Lung (tissue), 12 donors: ENCODE measurements around the gene SEZ6L. TPM values are rescaled to one million over a fixed set of nuclear protein-coding genes. Genes with fewer than 3 reads are reported as not detected.

Experiments used
- ATAC-seq: fragments of 200-7000 bp; cut with Tn5 transposase; one replicate; pipeline ENCODE4 v1.9.1; 2020; ENCODE audit warnings: moderate number of reproducible peaks; ENCODE audit not compliant: insufficient read depth, low FRiP score
- DNase-seq, 3 donors: peaks; one replicate each; pipeline ENCODE4 v3.0.0-alpha.2; 2013 to 2017
- H3K27ac ChIP-seq, 2 donors: one replicate each; pipeline ENCODE4 v1.5.1; 2013; ENCODE audit warnings: mild to moderate bottlenecking in 2 of 2, moderate library complexity in 2 of 2, control low read depth in 1 of 2, inconsistent platforms in 1 of 2, low read depth in 1 of 2, low read length in 1 of 2
- H3K27me3 ChIP-seq, 3 donors: one replicate each; pipeline ENCODE4 v1.5.1; 2013; ENCODE audit warnings: low read length in 2 of 3; ENCODE audit not compliant: control insufficient read depth in 3 of 3, insufficient read depth in 3 of 3
- H3K36me3 ChIP-seq, 4 donors: one replicate each; pipeline ENCODE4 v1.5.1; 2013; ENCODE audit warnings: low read length in 4 of 4, mild to moderate bottlenecking in 1 of 4, moderate library complexity in 1 of 4; ENCODE audit not compliant: control insufficient read depth in 4 of 4, insufficient read depth in 4 of 4
- H3K4me1 ChIP-seq, 5 donors: one replicate each; pipeline ENCODE4 v1.5.1; 2013; ENCODE audit warnings: low read length in 5 of 5, mild to moderate bottlenecking in 2 of 5, moderate library complexity in 1 of 5; ENCODE audit not compliant: control insufficient read depth in 5 of 5, insufficient read depth in 5 of 5
- H3K4me3 ChIP-seq: one replicate; pipeline ENCODE4 v1.5.1; 2013; ENCODE audit warnings: mild to moderate bottlenecking, control low read depth, moderate library complexity
- H3K9ac ChIP-seq, 2 donors: one replicate each; pipeline ENCODE4 v1.5.1; 2013; ENCODE audit warnings: low read length in 2 of 2, control low read depth in 1 of 2; ENCODE audit not compliant: insufficient read depth in 1 of 2
- H3K9me3 ChIP-seq, 4 donors: one replicate each; pipeline ENCODE4 v1.5.1; 2013; ENCODE audit warnings: low read length in 3 of 4, mild to moderate bottlenecking in 1 of 4, moderate library complexity in 1 of 4; ENCODE audit not compliant: control insufficient read depth in 4 of 4, insufficient read depth in 3 of 4
- WGBS, 2 donors: extraction: QIAGEN DNeasy Blood & Tissue Kit; methylation state at CpG; one replicate each; pipeline ENCODE4 v1.1.7; 2013; 5-methylcytosine and 5-hydroxymethylcytosine counted together
- polyA plus RNA-seq, 2 donors: library from polyadenylated mRNA; stranded (reverse); fragments of 200-250 nt; gene quantifications; one replicate each; pipeline ENCODE4 v1.2.1, GENCODE V29; 2013
- total RNA-seq, 2 donors: library from RNA; depleted of rRNA in 1 of 2; stranded (reverse); fragments of >200 nt in 1 of 2; gene quantifications; one replicate each; pipeline ENCODE4 v1.2.1, GENCODE V29; 2014 to 2021
- TF ChIP-seq, protein P1 (sequence below): IDR thresholded peaks from 2 replicates; pipeline ENCODE4 v1.5.1; 2012; ENCODE audit warnings: mild to moderate bottlenecking; ENCODE audit errors: control extremely low read depth, extremely low read depth
- donor health status: control.
- donor health status: control.
- donor health status: Bipolar disorder and iron deficiency.
- donor health status: healthy.
- donor health status: DM: yes; HTN: yes; CAD: no.

The SEZ6L gene
- total and polyA plus RNA-seq, 4 donors: 0.02 to 0.46 (median 0.08) TPM

DNA sequence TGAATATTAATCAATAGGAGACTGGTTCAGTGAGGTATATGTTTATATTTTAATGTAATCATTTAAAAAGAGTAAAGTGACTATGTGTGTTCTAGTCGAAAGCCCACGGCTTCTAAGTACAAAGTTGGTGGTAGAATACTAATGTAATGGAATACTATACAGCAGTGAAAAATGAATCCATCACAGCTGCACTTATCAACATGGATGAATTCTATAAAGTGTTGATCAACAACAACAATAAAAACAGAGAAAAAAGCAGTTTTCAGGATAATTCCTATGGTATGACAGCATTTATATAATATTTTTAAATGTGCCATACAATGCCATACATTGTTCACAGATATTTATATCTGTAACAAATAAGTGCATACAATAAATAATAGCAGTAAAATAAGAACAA lies 114.1 kb downstream of the SEZ6L start:
- Histone ChIP-seq H3K27ac (no peak overlapping the region), H3K36me3 (no peaks in the 10 kb centered on the region), H3K9ac (no peak overlapping the region), H3K4me3 (no peak overlapping the region), H3K9me3 (peaks cover 0 to 3% (median 0%) of the 10 kb centered on the region in 4 donors), H3K4me1 (no peaks in the 10 kb centered on the region), H3K27me3 (peaks cover 0 to 3% (median 0%) of the 10 kb centered on the region in 3 donors)
- DNase-seq: no peak
- TF ChIP-seq, protein P1, sequence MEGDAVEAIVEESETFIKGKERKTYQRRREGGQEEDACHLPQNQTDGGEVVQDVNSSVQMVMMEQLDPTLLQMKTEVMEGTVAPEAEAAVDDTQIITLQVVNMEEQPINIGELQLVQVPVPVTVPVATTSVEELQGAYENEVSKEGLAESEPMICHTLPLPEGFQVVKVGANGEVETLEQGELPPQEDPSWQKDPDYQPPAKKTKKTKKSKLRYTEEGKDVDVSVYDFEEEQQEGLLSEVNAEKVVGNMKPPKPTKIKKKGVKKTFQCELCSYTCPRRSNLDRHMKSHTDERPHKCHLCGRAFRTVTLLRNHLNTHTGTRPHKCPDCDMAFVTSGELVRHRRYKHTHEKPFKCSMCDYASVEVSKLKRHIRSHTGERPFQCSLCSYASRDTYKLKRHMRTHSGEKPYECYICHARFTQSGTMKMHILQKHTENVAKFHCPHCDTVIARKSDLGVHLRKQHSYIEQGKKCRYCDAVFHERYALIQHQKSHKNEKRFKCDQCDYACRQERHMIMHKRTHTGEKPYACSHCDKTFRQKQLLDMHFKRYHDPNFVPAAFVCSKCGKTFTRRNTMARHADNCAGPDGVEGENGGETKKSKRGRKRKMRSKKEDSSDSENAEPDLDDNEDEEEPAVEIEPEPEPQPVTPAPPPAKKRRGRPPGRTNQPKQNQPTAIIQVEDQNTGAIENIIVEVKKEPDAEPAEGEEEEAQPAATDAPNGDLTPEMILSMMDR: no peak
- 94 to 97% methylated on average over 2 of the region's 2 CpGs for WGBS, 2 donors
- ATAC-seq: no peak

DNA sequence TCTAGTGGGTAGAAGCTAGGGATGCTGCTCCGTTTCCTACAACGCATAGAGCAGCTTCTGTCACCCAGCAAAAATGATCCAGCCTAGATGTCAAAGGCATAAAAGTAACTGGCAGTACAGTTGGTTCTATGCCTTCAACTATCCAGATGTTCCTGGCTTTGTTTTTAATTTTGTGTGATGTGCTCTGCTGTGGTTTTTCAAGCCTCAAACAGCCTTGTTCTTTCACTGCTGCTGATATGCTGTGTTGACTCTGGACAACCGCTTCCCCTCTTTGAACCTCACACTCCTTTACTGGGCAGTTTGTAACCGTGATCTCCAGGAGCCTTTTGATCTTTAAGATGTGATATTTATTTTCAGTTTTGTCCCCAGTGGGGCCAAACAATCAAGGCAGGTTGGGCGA lies 116.4 kb downstream of the SEZ6L start:
- WGBS, 2 donors: 44 to 59% methylated on average over 5 of the region's 5 CpGs

DNA sequence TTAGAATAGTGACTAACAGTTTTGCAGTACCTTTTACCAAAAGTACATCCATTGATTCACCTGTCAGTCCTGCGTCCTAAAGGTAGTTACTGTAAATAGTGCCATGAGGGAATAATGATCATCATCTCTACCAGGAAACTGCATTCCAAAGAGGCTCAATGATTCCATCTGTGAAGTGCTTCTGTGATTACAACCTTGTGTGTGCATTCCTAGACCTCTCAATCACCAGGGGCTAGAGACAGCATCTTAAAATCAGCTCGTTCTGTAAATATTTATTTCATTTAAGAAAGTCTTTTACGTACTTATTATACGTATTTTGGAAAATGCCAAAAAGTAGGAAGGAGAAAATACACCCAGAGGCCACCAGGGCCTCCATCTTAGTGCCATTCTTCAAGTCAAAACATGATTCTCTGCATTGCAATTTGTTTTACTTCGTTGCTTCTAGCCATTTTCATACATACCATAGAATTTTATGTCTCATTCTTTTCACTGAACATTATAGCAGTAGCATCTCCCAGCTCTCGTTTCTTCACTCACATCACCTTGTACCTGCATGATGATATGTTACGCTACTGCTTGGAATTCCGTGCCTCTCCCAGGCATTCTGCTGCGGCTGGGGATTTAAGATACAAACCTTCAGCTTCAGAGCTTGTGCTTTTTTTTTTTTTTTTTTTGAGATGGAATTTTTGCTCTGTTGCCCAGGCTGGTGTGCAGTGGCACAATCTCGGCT lies 117.0 kb downstream of the SEZ6L start:
- 71 to 82% methylated on average over 10 of the region's 10 CpGs for WGBS, 2 donors
- no peak overlapping the region for H3K4me3 ChIP-seq
- ATAC-seq (no peak), DNase-seq (no peak)
- H3K27ac ChIP-seq: no peak overlapping the region
- no peaks in the 10 kb centered on the region for H3K4me1 ChIP-seq
- H3K36me3 ChIP-seq: no peaks in the 10 kb centered on the region
- TF ChIP-seq, protein P1: no peak
- no peaks in the 10 kb centered on the region for H3K9me3 ChIP-seq
- H3K27me3 ChIP-seq: peaks cover 0 to 4% (median 3%) of the 10 kb centered on the region in 3 donors
- no peak overlapping the region for H3K9ac ChIP-seq

More for the DNA sequence above, 116.4 kb downstream of the SEZ6L start:
- ATAC-seq: no peak
- DNase-seq: no peak
- Histone ChIP-seq H3K27ac (no peak overlapping the region), H3K4me3 (no peak overlapping the region), H3K36me3 (no peaks in the 10 kb centered on the region), H3K4me1 (no peaks in the 10 kb centered on the region), H3K9me3 (no peaks in the 10 kb centered on the region), H3K27me3 (peaks cover 0 to 4% (median 3%) of the 10 kb centered on the region in 3 donors), H3K9ac (no peak overlapping the region)
- TF ChIP-seq, protein P1: no peak
